ENCODE data around the gene SLC25A26.
"Not testable (repeated sequence)": the region's sequence is repeated elsewhere in the genome, so short reads cannot be mapped to it uniquely, and the experiment has no call there.

The SLC25A26 gene

GRCh38 chr3:66306991-66307390, 86.2 kb downstream of the SLC25A26 start:
- H2AFZ ChIP-seq (ENCODE audit: low read length, unreplicated experiment); H3K79me2 ChIP-seq (ENCODE audit: control insufficient read depth, insufficient read depth, low read length, unreplicated experiment); H3K36me3 ChIP-seq (ENCODE audit: insufficient read depth, low read length); H3K4me1 ChIP-seq (ENCODE audit: control insufficient read depth, insufficient read depth, low read length, unreplicated experiment); H3K4me3 ChIP-seq (ENCODE audit: low read depth, low read length); H3K27ac ChIP-seq (ENCODE audit: low read depth, low read length); H3K27me3 ChIP-seq (ENCODE audit: insufficient read depth, low read length): not testable (repeated sequence)

GRCh38 chr3:66312039-66312438, 91.2 kb downstream of the SLC25A26 start:
- no peaks in the 10 kb centered on the region for H3K36me3 ChIP-seq (ENCODE audit: insufficient read depth, low read length)

GRCh38 chr3:66314455-66314854, 93.7 kb downstream of the SLC25A26 start:
- no peak overlapping the region for H2AFZ ChIP-seq (ENCODE audit: low read length, unreplicated experiment)
- H3K36me3 ChIP-seq (ENCODE audit: insufficient read depth, low read length), result no peaks in the 10 kb centered on the region
- H3K27ac ChIP-seq (ENCODE audit: low read depth, low read length), result no peak overlapping the region
- no peaks in the 10 kb centered on the region for H3K27me3 ChIP-seq (ENCODE audit: insufficient read depth, low read length)
- H3K79me2 ChIP-seq (ENCODE audit: control insufficient read depth, insufficient read depth, low read length, unreplicated experiment), result no peaks in the 10 kb centered on the region
- no peaks in the 10 kb centered on the region for H3K4me1 ChIP-seq (ENCODE audit: control insufficient read depth, insufficient read depth, low read length, unreplicated experiment)
- no peak overlapping the region for H3K4me3 ChIP-seq (ENCODE audit: low read depth, low read length)

More at GRCh38 chr3:66312039-66312438, 91.2 kb downstream of the SLC25A26 start:
- Histone ChIP-seq H3K79me2 (ENCODE audit: control insufficient read depth, insufficient read depth, low read length, unreplicated experiment) (no peaks in the 10 kb centered on the region), H2AFZ (ENCODE audit: low read length, unreplicated experiment) (no peak overlapping the region), H3K4me1 (ENCODE audit: control insufficient read depth, insufficient read depth, low read length, unreplicated experiment) (no peaks in the 10 kb centered on the region), H3K4me3 (ENCODE audit: low read depth, low read length) (no peak overlapping the region), H3K27me3 (ENCODE audit: insufficient read depth, low read length) (no peaks in the 10 kb centered on the region), H3K27ac (ENCODE audit: low read depth, low read length) (no peak overlapping the region)

- Histone ChIP-seq H2AFZ (ENCODE audit: low read length, unreplicated experiment) (no peak overlapping the region), H3K27ac (ENCODE audit: low read depth, low read length) (no peak overlapping the region), H3K27me3 (ENCODE audit: insufficient read depth, low read length) (no peaks in the 10 kb centered on the region), H3K4me3 (ENCODE audit: low read depth, low read length) (no peak overlapping the region), H3K36me3 (ENCODE audit: insufficient read depth, low read length) (no peaks in the 10 kb centered on the region; the same call in 1 of the 2 replicates), H3K4me1 (ENCODE audit: control insufficient read depth, insufficient read depth, low read length, unreplicated experiment) (no peaks in the 10 kb centered on the region), H3K79me2 (ENCODE audit: control insufficient read depth, insufficient read depth, low read length, unreplicated experiment) (no peaks in the 10 kb centered on the region)
These were observed 97.1 kb downstream of the SLC25A26 start for GRCh38 chr3:66317750-66318376.

- H3K4me3 ChIP-seq (ENCODE audit: low read depth, low read length), result no peak overlapping the region
- H3K4me1 ChIP-seq (ENCODE audit: control insufficient read depth, insufficient read depth, low read length, unreplicated experiment), result no peaks in the 10 kb centered on the region
- no peaks in the 10 kb centered on the region for H3K27me3 ChIP-seq (ENCODE audit: insufficient read depth, low read length)
- no peaks in the 10 kb centered on the region; the same call in 1 of the 2 replicates for H3K36me3 ChIP-seq (ENCODE audit: insufficient read depth, low read length)
- H3K27ac ChIP-seq (ENCODE audit: low read depth, low read length), result no peak overlapping the region
- H3K79me2 ChIP-seq (ENCODE audit: control insufficient read depth, insufficient read depth, low read length, unreplicated experiment), result no peaks in the 10 kb centered on the region
- H2AFZ ChIP-seq (ENCODE audit: low read length, unreplicated experiment), result no peak overlapping the region
These were observed 99.6 kb downstream of the SLC25A26 start for GRCh38 chr3:66320390-66320789.

GRCh38 chr3:66322436-66322835, 101.6 kb downstream of the SLC25A26 start:
- H3K27me3 ChIP-seq (ENCODE audit: insufficient read depth, low read length), result no peaks in the 10 kb centered on the region
- no peak overlapping the region for H3K27ac ChIP-seq (ENCODE audit: low read depth, low read length)
- H3K79me2 ChIP-seq (ENCODE audit: control insufficient read depth, insufficient read depth, low read length, unreplicated experiment), result no peaks in the 10 kb centered on the region
- no peaks in the 10 kb centered on the region; the same call in 1 of the 2 replicates for H3K36me3 ChIP-seq (ENCODE audit: insufficient read depth, low read length)
- H3K4me3 ChIP-seq (ENCODE audit: low read depth, low read length), result no peak overlapping the region
- H2AFZ ChIP-seq (ENCODE audit: low read length, unreplicated experiment), result no peak overlapping the region
- no peaks in the 10 kb centered on the region for H3K4me1 ChIP-seq (ENCODE audit: control insufficient read depth, insufficient read depth, low read length, unreplicated experiment)

- H3K4me3 ChIP-seq (ENCODE audit: low read depth, low read length), result no peak overlapping the region
- no peak overlapping the region for H3K27ac ChIP-seq (ENCODE audit: low read depth, low read length)
- H3K4me1 ChIP-seq (ENCODE audit: control insufficient read depth, insufficient read depth, low read length, unreplicated experiment), result no peaks in the 10 kb centered on the region
- no peaks in the 10 kb centered on the region for H3K79me2 ChIP-seq (ENCODE audit: control insufficient read depth, insufficient read depth, low read length, unreplicated experiment)
- H3K36me3 ChIP-seq (ENCODE audit: insufficient read depth, low read length), result no peaks in the 10 kb centered on the region; the same call in 1 of the 2 replicates
- H3K27me3 ChIP-seq (ENCODE audit: insufficient read depth, low read length), result no peaks in the 10 kb centered on the region
- no peak overlapping the region for H2AFZ ChIP-seq (ENCODE audit: low read length, unreplicated experiment)
These were observed 105.5 kb downstream of the SLC25A26 start for GRCh38 chr3:66326340-66326739.

- H3K36me3 ChIP-seq (ENCODE audit: insufficient read depth, low read length), result no peaks in the 10 kb centered on the region
- no peaks in the 10 kb centered on the region for H3K79me2 ChIP-seq (ENCODE audit: control insufficient read depth, insufficient read depth, low read length, unreplicated experiment)
- H3K4me1 ChIP-seq (ENCODE audit: control insufficient read depth, insufficient read depth, low read length, unreplicated experiment), result peaks cover 8% of the 10 kb centered on the region
- H3K27ac ChIP-seq (ENCODE audit: low read depth, low read length), result no peak overlapping the region
- no peak overlapping the region for H3K4me3 ChIP-seq (ENCODE audit: low read depth, low read length)
- H2AFZ ChIP-seq (ENCODE audit: low read length, unreplicated experiment), result no peak overlapping the region
- H3K27me3 ChIP-seq (ENCODE audit: insufficient read depth, low read length), result no peaks in the 10 kb centered on the region
These were observed 114.9 kb downstream of the SLC25A26 start for GRCh38 chr3:66335671-66336070.

- Histone ChIP-seq H3K4me1 (ENCODE audit: control insufficient read depth, insufficient read depth, low read length, unreplicated experiment) (peaks cover 8% of the 10 kb centered on the region), H3K4me3 (ENCODE audit: low read depth, low read length) (no peak overlapping the region), H3K79me2 (ENCODE audit: control insufficient read depth, insufficient read depth, low read length, unreplicated experiment) (no peaks in the 10 kb centered on the region), H3K27ac (ENCODE audit: low read depth, low read length) (no peak overlapping the region), H3K27me3 (ENCODE audit: insufficient read depth, low read length) (no peaks in the 10 kb centered on the region), H3K36me3 (ENCODE audit: insufficient read depth, low read length) (no peaks in the 10 kb centered on the region), H2AFZ (ENCODE audit: low read length, unreplicated experiment) (no peak overlapping the region)
These were observed 115.5 kb downstream of the SLC25A26 start for GRCh38 chr3:66336333-66336766.

- Histone ChIP-seq H3K27me3 (ENCODE audit: insufficient read depth, low read length) (no peaks in the 10 kb centered on the region), H2AFZ (ENCODE audit: low read length, unreplicated experiment) (no peak overlapping the region), H3K27ac (ENCODE audit: low read depth, low read length) (no peak overlapping the region)
These were observed 118.1 kb downstream of the SLC25A26 start for GRCh38 chr3:66338927-66339326.

GRCh38 chr3:66342717-66343356, 122.0 kb downstream of the SLC25A26 start:
- Histone ChIP-seq H3K4me1 (ENCODE audit: control insufficient read depth, insufficient read depth, low read length, unreplicated experiment) (peaks cover 4% of the 10 kb centered on the region), H3K4me3 (ENCODE audit: low read depth, low read length) (no peak overlapping the region), H3K79me2 (ENCODE audit: control insufficient read depth, insufficient read depth, low read length, unreplicated experiment) (no peaks in the 10 kb centered on the region)

More at GRCh38 chr3:66338927-66339326, 118.1 kb downstream of the SLC25A26 start:
- Histone ChIP-seq H3K79me2 (ENCODE audit: control insufficient read depth, insufficient read depth, low read length, unreplicated experiment) (no peaks in the 10 kb centered on the region), H3K4me1 (ENCODE audit: control insufficient read depth, insufficient read depth, low read length, unreplicated experiment) (peaks cover 8% of the 10 kb centered on the region), H3K4me3 (ENCODE audit: low read depth, low read length) (no peak overlapping the region), H3K36me3 (ENCODE audit: insufficient read depth, low read length) (no peaks in the 10 kb centered on the region)

More at GRCh38 chr3:66342717-66343356, 122.0 kb downstream of the SLC25A26 start:
- Histone ChIP-seq H2AFZ (ENCODE audit: low read length, unreplicated experiment) (no peak overlapping the region), H3K27ac (ENCODE audit: low read depth, low read length) (no peak overlapping the region), H3K36me3 (ENCODE audit: insufficient read depth, low read length) (no peaks in the 10 kb centered on the region), H3K27me3 (ENCODE audit: insufficient read depth, low read length) (no peaks in the 10 kb centered on the region)
